ENCODE data around the gene RAB31.
"Not testable (repeated sequence)": the region's sequence is repeated elsewhere in the genome, so short reads cannot be mapped to it uniquely, and the experiment has no call there.

RAB31 gene

DNA sequence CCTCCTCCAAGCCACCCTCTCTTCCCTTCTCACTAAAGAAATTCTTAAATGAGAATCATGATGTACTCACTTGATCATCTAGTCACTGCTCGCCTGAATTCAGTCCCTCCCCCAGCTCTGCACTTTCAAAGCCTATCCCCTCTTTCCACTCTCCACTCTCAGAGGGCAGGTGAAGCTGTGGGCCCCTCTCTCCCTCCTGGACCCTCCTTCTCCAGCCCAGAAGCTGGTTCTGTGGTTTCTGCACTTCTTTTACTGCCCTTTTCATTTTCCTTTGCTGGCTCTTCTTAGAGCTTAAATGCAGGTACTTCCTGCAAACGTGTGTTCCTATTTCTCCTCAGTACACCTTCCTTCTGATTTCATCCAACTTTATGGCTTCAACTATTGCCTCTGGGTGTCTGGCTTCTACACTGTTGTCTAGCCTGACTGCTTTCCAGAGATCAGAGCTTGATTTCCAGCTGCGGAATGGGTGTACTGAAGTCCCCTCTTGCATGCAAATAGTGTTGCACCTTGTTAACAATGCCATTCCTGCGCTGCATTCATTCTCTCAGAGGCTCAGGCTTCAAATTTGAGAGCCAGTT, 162.4 kb downstream of the RAB31 start:
- DNase-seq, result no peak

DNA sequence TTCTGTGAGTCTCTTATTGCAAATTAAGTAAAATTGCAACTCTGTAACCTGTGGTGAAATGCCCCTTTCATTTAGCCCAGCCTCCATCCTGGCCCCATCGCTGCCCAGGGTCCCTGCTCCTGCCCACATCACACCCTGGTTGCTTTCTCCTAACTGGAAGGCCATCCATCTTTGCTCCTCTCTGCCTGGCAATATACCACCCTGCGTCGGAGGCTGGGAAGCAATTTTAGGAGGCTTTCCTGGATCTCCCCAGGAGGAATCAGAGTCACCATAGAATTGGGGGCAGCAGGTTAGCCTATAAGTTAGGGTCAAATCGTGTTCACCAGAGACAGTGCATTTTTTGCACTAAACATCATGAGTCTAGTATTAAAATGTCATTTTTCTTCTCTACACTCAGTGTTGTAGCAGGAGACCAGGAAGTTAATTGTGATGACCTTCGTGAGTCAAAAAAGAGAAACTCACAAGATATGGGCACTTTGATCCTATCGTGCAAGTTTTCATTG, 163.2 kb downstream of the RAB31 start:
- no peak for DNase-seq

DNA sequence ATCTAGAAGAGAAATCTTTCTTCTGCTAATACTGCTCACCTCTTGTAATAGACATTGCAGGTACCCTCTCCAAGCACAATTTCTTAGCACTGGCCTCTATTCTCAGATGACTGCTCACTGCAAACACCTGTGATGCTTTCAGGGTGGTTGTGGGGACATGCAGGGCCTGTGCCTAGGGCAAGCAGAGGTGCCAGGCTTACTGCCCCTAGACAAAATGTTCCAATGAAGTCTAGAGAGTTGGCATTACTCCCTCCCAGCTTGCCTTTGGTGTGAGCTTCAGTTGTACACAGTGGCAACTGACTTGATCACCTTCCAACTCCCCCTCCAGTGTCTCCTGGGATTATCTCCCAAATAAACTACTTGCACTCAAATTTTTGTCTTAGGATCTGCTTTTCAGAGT, 164.7 kb downstream of the RAB31 start:
- DNase-seq, result no peak

DNA sequence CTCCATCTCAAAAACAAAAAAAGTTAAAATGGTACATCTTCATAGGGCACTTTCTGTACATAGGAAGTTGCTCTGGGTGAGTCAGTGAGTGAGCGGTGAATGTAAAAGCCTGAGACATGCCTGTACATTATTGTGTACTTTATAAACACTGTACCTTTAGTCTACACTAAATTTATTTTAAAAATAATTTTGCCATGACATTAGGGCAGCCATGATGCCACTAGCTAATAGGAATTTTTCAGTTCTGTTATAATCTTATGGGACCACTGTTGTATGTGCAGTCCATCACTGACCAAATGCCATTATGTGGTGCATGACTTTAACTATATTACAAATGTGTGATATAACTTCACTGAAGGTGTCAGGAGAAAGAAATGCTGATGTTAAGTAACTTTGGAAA, 166.6 kb downstream of the RAB31 start:
- no peak for DNase-seq

DNA sequence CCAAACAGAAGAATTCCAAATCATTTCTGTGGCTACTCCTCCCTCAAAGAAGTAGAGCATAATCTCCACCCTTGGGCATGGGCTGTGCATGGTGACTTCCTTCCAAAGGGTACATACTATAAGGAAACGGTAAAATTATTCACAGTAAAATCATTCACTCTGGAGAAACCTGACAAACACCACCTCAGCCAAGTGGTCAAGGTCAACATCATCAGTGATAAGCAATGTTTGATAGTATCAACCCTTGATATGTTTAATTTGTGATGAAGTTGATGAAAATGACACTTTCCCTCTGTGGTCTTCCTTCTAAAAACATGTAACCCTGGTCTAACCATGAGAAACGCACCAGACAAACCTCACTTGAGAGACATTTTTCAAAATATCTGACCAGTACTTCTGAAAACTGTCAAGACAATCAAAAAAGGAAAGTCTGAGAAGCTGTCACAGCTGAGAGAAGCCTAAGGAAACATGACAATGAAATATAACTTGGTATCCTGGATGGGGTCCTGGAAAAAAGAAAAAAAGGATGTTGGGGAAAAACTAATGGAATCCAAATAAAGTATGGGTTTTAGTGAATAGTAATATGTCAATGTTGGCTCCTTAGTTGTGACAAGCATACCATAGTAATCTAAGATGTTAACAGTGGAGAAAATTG, 168.2 kb downstream of the RAB31 start:
- no peak for DNase-seq

DNA sequence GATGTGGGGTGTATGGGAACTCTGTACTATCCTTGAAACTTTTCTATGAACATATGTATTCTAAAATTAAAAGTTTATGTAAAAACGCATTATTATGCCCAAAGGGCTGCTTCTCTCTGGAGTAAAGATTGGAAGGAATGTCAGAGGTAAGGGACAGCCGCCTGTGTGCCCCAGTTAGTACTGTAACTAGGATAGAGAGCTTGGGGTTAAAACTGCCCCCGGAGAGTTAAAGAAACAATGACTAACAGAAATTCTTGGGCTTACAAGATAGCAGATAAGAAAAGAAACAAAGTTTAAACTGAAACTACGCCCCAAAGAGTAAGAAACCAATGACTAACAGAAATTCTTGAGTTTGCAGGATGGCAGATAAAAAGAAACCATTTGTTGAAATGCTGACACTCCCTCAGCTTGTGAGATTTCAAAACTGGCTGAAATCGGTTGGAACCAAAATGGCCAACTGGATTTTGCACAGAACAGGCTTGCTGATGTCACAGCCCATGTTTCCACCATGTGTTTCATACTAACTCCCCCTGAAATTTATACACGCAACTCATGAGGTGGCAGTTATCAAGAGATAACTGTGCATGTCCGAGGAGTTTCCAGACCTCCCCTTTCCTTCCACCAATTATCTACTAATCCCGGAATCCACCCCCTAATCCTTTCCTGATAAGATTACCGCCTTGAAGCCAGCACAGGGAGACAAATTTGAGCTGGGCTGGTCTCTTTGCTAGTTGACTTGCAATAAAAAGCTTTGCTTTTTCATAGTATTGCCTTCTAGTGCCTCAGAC, 169.0 kb downstream of the RAB31 start:
- no peak for DNase-seq

DNA sequence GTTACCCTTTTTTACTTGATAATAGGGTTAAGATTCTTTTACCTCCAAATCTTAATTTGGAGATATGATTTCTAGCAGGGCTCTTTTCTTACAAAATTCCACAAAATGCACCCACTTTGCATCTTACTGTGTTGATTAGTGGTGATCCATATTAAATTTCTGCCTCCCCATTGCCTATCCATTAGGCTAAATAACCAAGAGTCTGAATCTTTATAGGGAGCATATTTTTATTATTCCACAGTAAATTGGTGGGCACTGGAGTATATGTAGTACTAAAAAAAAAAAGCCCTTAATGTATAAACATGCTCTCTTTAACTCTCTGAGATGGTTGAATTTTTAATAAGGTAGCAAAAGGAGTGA, 169.5 kb downstream of the RAB31 start:
- DNase-seq, result no peak

DNA sequence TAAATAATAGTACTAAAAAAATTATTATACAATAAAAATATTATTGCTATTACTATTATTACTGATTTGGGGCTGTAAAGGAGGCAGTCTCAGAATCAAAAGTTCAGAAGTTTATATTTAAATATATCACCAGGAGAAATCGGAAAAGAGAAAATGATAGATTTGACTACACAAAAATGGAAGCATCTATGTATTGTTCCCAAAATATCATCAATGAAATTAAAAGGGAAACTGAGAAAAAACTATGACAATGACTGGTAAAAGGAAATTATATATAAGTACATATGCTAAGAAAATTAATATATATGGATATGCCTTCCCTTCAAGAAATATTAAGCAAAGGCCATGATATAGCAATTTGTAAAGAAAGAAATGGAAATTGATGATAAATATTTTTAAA, 170.0 kb downstream of the RAB31 start:
- no peak for DNase-seq

DNA sequence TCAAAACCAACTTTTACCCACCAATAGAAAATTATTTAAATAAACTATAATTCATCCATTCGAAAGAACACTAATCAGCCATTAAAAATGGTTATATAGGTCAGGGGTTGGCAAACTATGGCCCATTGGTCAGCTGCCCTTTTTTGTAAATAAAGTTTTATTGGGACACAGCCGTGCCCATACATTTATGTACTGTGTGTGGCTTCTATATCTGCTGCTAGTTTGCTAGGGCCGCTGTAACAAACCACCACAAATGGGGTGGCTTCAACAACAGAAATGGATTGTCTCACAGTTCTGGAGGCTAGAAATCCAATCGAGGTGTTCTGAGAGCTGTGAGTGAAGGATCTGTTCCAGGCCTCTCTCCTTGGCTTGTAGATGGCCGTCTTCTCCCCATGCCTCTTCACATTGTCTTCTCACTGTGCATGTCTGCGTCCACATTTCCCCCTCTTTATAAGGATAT, 170.7 kb downstream of the RAB31 start:
- DNase-seq, result no peak

DNA sequence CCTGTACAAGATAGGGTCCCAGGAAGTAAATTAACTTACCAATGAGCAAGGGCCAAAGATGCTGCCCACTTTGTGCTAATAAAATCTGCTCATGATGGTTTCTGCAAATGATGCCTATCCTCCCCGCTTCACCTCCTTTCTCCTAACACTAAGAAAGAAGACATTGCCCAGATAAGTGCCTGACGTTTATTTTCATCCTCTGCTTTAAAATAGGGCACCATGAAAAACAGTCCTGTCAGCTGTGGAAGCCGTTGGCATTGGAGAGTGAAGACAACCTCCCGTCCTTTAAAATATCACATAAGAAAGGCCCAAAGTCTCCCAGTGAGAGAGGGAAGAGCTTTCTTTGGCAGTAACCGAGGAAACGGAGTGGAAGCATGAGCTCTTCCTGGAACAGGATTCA, 176.0 kb downstream of the RAB31 start:
- no peak for DNase-seq

DNA sequence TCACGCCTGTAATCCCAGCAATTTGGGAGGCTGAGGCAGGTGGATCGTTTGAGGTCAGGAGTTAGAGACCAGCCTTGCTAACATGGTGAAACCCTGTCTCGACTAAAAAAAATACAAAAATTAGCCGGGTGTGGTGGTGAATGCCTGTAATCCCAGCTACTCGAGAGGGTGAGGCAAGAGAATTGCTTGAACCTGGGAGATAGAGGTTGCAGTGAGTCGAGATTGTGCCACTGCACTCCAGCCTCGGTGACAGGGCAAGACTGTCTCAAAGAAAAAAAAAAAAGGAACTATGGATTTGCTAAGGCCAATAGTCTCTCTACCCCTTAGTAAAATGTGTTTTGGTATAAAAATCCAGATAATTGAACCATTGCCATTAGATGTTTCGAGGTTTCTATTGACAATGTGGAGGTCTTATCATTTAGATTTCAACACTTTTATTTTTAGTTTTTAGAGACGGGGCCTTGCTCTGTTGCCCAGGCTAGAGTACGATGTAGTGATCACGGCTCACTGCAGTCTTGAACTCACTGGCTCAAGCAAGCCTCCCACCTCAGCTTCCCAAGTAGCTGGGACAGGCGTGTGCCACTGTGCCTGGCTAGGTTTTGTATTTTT, 176.5 kb downstream of the RAB31 start:
- DNase-seq, result no peak

DNA sequence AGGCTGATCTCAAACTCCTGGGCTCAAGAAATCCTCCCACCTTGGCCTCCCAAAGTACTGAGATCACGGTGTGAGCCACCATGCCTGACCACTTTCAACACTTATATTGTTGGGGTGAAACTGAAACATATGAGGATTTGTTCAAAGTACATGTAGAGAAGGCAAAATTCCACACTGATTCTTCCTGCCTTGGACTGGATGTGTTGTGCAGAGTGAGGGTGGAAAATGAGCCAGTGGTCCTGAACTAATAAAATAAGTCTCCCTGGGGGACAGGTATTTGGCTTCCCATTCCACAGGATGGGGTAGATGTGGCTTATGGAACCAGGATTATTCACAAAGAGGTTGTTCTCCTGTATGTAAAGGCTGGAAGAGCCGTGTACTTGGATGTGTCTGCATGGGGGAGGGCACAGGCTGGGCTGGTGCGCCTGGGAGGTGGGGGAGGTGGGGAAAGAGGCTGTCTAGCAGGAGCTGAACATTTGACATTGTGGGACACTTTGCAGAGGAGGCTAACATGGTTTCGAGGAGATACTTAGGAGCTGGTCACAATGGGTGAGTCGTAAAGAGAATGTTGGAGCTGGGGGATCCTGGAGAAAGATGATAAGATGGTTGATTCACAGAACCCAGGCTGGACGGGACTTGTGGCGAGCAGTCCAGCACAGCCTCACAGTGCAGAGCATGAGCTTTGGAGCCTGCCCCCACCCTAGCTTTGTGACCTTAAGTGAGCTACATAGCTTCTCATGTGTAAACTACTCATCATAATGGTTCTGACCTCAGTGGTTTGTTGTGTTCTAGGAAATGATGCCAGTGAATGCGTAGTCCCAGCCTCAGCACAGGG, 177.3 kb downstream of the RAB31 start, which contains the start of gene TXNDC2:
Gene TXNDC2 (plus strand): TSS at position 804 of the 835 bp plus-strand sequence. CDS start 708 bp downstream, outside the sequence.
- DNase-seq, result no peak

DNA sequence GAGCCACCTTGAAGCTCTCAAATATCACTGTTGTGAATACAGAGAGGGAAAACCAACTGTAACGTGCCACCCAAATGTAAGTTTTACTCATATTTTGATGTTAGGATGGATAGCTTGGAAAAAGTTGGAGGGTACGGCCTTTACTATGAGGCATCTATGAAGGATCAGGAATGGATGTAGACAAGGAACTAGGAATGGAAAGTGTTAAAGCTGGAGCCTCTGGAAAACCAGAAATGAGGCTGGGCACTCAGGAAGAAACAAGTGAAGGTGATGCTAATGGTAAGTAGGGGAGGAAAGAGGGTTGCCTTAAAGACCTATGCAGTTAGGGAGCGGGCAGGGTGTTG, 177.9 kb downstream of the RAB31 start:
- DNase-seq, result no peak

DNA sequence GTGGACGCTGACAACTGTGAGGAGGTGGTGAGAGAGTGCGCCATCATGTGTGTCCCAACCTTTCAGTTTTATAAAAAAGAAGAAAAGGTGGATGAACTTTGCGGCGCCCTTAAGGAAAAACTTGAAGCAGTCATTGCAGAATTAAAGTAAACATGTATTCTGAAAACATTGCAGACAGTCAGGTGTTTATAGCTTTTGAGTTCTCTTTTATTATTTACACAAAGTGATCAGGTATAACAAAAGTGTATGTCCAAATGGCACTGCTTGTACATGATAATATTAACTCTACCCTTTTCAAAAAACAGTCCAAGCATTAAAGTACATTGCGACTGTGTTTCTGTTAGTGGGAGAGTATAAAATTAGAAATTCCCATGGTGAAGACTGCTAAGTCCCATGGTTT, 179.9 kb downstream of the RAB31 start:
- no peak for DNase-seq

DNA sequence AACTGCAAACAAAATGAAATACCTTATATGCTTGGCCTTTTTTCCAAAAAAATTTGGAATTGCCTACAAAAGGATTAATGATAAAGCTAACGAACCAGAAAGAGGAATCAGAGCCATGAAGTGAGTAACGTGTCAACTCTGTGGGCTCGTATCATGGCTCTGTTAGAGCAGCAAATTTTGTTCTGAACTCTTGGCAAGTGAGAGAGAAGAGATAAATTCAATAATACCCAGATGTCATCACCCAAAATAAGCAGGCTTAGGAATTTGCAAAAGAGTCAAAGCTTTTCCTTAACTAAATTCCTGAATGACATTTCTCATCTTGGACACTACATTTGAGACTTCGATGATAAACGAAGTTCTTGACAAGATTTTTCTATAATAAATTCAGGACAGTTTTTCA, 182.1 kb downstream of the RAB31 start:
- no peak for DNase-seq

DNA sequence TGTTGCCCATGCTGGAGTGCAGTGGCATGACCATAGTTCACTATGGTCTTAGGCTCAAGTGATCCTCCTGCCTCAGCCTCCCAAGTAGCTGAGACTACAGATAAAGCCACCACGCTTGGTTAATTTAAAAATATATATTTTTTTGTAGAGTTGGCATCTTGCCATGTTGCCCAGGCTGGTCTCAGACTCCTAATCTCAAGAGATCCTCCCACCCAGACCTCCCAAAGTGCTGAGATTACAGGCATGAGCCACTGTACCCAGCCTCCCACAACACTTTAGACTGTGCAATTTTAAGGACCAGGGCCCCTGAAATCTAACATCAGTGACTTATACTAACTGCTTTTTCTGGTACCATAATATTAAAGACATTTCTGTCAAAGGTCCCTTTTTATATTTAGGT, 182.9 kb downstream of the RAB31 start:
- DNase-seq, result no peak

DNA sequence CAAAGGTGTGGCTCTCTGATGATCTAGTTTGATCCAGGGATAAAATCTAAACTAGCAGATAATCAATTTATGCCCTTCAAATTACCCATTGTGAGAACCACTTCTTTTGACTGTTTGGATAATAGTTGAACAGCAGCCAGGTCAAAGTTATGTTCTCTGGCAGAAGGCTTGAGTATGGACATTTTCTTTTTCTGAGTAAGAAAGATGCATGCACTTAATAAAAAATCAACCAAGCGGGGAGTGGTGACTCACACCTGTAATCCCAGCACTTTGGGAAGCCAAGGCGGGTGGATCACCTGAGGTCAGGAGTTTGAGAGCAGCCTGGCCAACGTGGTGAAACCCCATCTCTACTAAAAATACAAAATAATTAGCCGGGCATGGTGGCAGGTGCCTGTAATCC, 183.4 kb downstream of the RAB31 start:
- not testable (repeated sequence) for DNase-seq

DNA sequence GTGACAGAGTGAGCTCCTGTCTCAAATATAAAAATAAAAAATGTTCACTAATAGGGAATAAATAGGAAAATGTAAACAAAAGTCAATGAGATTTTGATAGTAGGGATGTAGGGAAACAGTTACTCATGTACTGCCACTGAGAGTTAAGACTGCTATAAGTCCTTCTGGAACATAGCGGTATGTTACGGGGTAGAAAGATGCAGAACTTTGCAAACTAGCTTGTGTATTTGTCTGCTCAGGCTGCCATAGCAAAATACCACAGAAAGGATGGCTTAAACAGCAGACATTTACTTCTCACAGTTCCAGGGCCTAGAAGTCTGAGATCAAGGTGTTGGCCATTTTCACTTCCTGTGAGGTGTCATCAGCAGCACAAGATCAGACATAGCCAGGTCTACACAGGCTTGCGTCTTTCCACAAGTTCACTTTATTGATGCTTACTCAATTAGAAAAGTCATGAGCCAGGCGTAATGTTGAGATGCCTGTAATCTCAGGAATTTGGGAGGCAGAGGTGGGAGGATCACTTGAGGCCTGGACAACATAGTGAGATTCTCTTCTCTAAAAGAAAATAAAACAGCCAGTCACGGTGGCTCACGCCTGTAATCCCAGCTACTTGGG, 186.5 kb downstream of the RAB31 start:
- no peak for DNase-seq

DNA sequence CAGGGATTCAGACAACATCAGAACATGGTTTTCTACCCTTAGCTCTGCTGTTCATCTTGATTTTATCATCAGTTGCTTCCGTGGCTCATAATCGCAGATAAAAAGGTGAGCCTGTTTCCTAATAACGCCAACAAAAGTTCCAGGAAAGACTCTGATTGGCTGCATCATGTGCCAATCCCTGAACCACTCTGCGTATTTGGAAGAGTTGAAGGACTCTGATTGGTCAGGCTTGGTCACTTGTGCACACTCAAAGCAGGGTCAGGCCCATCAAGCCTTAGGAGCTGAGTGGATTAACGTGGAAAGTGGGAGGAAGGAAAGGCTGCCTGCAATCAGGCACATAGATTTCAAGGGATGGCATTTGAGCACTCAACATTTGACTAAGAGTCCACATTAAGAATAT, 189.0 kb downstream of the RAB31 start:
- no peak for DNase-seq

DNA sequence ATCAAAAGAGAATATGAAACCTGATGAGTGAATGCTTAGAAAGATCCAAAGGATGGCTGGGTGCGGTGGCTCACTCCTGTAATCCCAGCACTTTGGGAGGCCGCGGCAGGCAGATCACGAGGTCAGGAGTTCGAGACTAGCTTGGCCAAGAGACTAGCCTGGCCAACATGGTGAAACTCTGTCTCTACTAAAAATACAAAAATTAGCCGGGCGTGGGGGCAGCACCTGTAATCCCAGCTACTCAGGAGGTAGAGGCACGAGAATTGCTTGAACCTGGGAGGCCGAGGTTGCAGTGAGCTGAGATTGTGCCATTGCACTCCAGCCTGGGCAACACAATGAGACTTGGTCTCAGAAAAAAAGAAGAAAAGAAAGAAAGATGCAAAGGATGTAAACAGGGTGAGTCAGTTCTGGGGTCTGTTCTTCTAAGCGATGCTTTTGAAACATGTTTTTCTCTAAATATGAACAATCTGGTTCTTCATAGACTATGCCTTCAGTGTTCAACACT, 189.7 kb downstream of the RAB31 start:
- not testable (repeated sequence) for DNase-seq

DNA sequence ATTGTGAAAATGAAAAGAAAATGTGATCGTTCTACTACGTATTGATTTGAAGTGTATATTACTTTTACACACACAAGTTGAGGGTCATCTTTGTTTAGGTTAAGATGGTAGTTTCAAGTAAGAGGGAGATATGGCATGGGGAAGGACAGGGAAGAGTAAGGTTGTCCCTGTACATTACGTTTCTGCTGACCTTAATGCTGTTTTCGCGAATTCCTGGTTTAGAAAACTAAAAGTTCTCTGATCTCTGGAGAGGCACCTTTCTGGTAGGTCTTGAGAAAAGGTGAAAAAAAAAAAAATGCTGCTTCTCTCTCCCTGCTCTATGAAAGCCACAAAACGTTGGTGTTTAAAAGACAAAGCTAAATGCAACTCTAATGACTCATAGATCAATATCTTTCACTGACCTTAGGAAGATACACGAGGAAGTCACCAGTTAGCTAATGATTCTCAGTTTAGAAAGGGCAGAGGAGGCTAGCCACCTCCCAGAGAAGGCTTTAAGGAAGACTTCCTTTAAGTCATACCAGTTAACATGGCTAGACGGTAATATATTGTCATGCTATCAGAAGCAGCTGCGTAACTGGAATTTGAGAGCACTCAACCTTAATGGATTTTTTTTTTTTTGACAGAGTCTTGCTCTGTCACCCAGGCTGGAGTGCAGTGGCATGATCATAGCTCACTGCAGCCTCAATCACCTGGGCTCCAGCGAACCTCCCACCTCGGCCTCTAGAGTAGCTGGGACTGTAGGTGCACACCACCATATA, 190.9 kb downstream of the RAB31 start:
- no peak for DNase-seq
